Stomach (tissue), 9 donors: Measurements from ENCODE around the gene GMDS. TPM values are rescaled to one million over a fixed set of nuclear protein-coding genes. Genes with fewer than 3 reads are reported as not detected.

ENCODE experiments used
- DNase-seq, 2 donors: peaks; one replicate each; pipeline versions ENCODE4 v3.0.0 to v3.0.0-alpha.2; 2013 to 2019
- H3K27ac ChIP-seq, 5 donors: fragments of 200-600 bp in 4 of 5; sonication (generic) in 4 of 5; one replicate each; pipeline ENCODE4 v1.5.1; 2013 to 2019; ENCODE audit warnings: mild to moderate bottlenecking in 1 of 5, moderate library complexity in 1 of 5
- H3K27me3 ChIP-seq, 3 donors: fragments of 200-600 bp; sonication (generic); one replicate each; pipeline ENCODE4 v1.5.1; 2017 to 2019; ENCODE audit warnings: mixed run types in 1 of 3
- H3K36me3 ChIP-seq, 4 donors: fragments of 200-600 bp; sonication (generic); 1 replicate in 3 of 4; 2 replicates in 1 of 4; pipeline ENCODE4 v1.5.1; 2016 to 2019
- H3K4me1 ChIP-seq, 4 donors: fragments of 200-600 bp; sonication (generic); one replicate each; pipeline ENCODE4 v1.5.1; 2016 to 2019
- H3K4me3 ChIP-seq, 4 donors: fragments of 200-600 bp; sonication (generic) in 3 of 4; one replicate each; pipeline ENCODE4 v1.5.1; 2016 to 2019; ENCODE audit warnings: mild to moderate bottlenecking in 1 of 4
- H3K9me3 ChIP-seq, 4 donors: fragments of 200-600 bp; sonication (generic); one replicate each; pipeline ENCODE4 v1.5.1; 2016 to 2019
- CTCF ChIP-seq, 7 experiments: fragments of 450-650 bp in 4 of 7; fragments of 200-600 bp in 3 of 7; sonication (generic) in 3 of 7; IDR thresholded peaks; one replicate each; pipeline ENCODE4 v1.5.1; 2016 to 2019; ENCODE audit warnings: antibody characterized with exemption in 7 of 7, control low read depth in 2 of 7, mild to moderate bottlenecking in 1 of 7
- EP300 ChIP-seq: sonication (generic); formaldehyde crosslinking; IDR thresholded peaks from one replicate; pipeline ENCODE4 v1.6.1; 2017; ENCODE audit warnings: antibody characterized with exemption
- POLR2A ChIP-seq, 4 donors: fragments of 450-650 bp; IDR thresholded peaks; one replicate each; pipeline ENCODE4 v1.6.1; 2016; ENCODE audit warnings: antibody characterized with exemption in 4 of 4, control low read depth in 2 of 4, mild to moderate bottlenecking in 1 of 4, moderate library complexity in 1 of 4
- POLR2AphosphoS5 ChIP-seq, 3 donors: sonication (generic); formaldehyde crosslinking; IDR thresholded peaks; one replicate each; pipeline ENCODE4 v1.6.1; 2016; ENCODE audit warnings: antibody characterized with exemption in 3 of 3
- WGBS, 5 donors: extraction: QIAGEN DNeasy Blood & Tissue Kit in 3 of 5; methylation state at CpG; one replicate each; pipeline versions ENCODE4 v1.1.5 to v1.1.7; 2013 to 2018; 5-methylcytosine and 5-hydroxymethylcytosine counted together
- intact Hi-C: fragments of 100-400 bp; cut with DNase I; formaldehyde crosslinking; loops from one replicate; pipeline ENCODE4 v1.15.1; 2023; ENCODE audit warnings: low total_unique reads
- polyA plus RNA-seq, 3 donors: library from polyadenylated mRNA; stranded (reverse); fragments of 200-250 nt; gene quantifications; one replicate each; pipeline ENCODE4 v1.2.3, GENCODE V29; 2013
- total RNA-seq, 5 donors: library from RNA; depleted of rRNA; stranded (reverse); fragments of >200 nt; gene quantifications; one replicate each; pipeline versions ENCODE4 v1.1.0 to v1.2.3, GENCODE V29; 2014 to 2016
- donor health status: healthy with polysubstance abuse.
- donor health status: Bipolar disorder and iron deficiency.
- donor health status: healthy.

GMDS gene
- total and polyA plus RNA-seq, 8 donors = 83.7 to 262 (median 121) TPM

- 66 to 86% (median 73%) methylated on average over 9 of the region's 9 CpGs for WGBS, 5 donors
- H3K27me3 ChIP-seq = no peaks in the 10 kb centered on the region
- H3K36me3 ChIP-seq = peaks cover 0 to 10% (median 5%) of the 10 kb centered on the region in 4 donors
- H3K9me3 ChIP-seq = no peaks in the 10 kb centered on the region
- H3K4me1 ChIP-seq = peaks cover 9 to 21% (median 20%) of the 10 kb centered on the region in 4 donors
- DNase-seq = peak in 1 of 2 donors; percentile 33
- intact Hi-C loops = no loop called here
- TF ChIP-seq EP300 (no peak), POLR2AphosphoS5 (IDR thresholded peaks at IDR 0.05) (no peak), CTCF (IDR thresholded peaks at IDR 0.05) (no peak), POLR2A (IDR thresholded peaks at IDR 0.05) (no peak)
- no peak overlapping the region for H3K4me3 ChIP-seq
- no peak overlapping the region for H3K27ac ChIP-seq
Observed at GRCh38 chr6:2108700-2109306, 136.6 kb downstream of the GMDS start.

GRCh38 chr6:2104524-2104880 is 140.9 kb downstream of the GMDS start:
- Histone ChIP-seq H3K4me1 (peaks cover 4 to 25% (median 11%) of the 10 kb centered on the region in 4 donors), H3K4me3 (no peak overlapping the region), H3K9me3 (no peaks in the 10 kb centered on the region), H3K27ac (no peak overlapping the region), H3K36me3 (peaks cover 0 to 7% (median 0%) of the 10 kb centered on the region in 4 donors), H3K27me3 (no peaks in the 10 kb centered on the region)
- no peak for DNase-seq
- intact Hi-C loops = loop anchor here (5.0 kb wide), 1 partner anchor 502 kb away; no protein-coding TSS in a partner anchor
- WGBS, 5 donors = 15 to 32% (median 22%) methylated on average over 1 of the region's 1 CpG
- no peak for TF ChIP-seq CTCF (IDR thresholded peaks at IDR 0.05)
- TF ChIP-seq POLR2AphosphoS5 (IDR thresholded peaks at IDR 0.05) = no peak
- no peak for TF ChIP-seq POLR2A (IDR thresholded peaks at IDR 0.05)
- TF ChIP-seq EP300 = no peak

- WGBS, 5 donors = 28 to 44% (median 35%) methylated on average over 6 of the region's 6 CpGs
Observed at GRCh38 chr6:2103765-2104523, 141.5 kb downstream of the GMDS start.

More at GRCh38 chr6:2103765-2104523, 141.5 kb downstream of the GMDS start:
- DNase-seq = peak in 1 of 2 donors; percentile 61
- no peaks in the 10 kb centered on the region for H3K27me3 ChIP-seq
- H3K27ac ChIP-seq = peak overlapping the region in 1 of 5 donors; percentile 4
- TF ChIP-seq EP300 = no peak
- no peak for TF ChIP-seq POLR2A (IDR thresholded peaks at IDR 0.05)
- TF ChIP-seq CTCF (IDR thresholded peaks at IDR 0.05) = peak in 5 of 7 experiments; percentile 7 to 50 (median 33)
- TF ChIP-seq POLR2AphosphoS5 (IDR thresholded peaks at IDR 0.05) = no peak
- H3K9me3 ChIP-seq = no peaks in the 10 kb centered on the region
- intact Hi-C loops = loop anchor here (5.0 kb wide), 1 partner anchor 502 kb away; no protein-coding TSS in a partner anchor
- H3K4me1 ChIP-seq = peaks cover 4 to 25% (median 11%) of the 10 kb centered on the region in 4 donors
- H3K4me3 ChIP-seq = no peak overlapping the region
- peaks cover 0 to 2% (median 0%) of the 10 kb centered on the region in 4 donors for H3K36me3 ChIP-seq
